Cardiac muscle cell (in vitro differentiated cells and primary cell): ENCODE results near the gene GJC2. TPM values are rescaled to one million over a fixed set of nuclear protein-coding genes. Genes with fewer than 3 reads are reported as not detected.

Experiments used
- DNase-seq, 2 donors: peaks; one replicate each; pipeline versions ENCODE4 v3.0.0 to v3.0.0-alpha.2; 2010 to 2017; ENCODE audit warnings: low read depth in 1 of 2, low spot score in 1 of 2
- H3K27ac ChIP-seq: fragments of 200-600 bp; sonication (generic); 2 replicates; pipeline ENCODE4 v1.5.1; 2016
- H3K27me3 ChIP-seq: fragments of 200-600 bp; sonication (generic); 2 replicates; pipeline ENCODE4 v1.6.0; 2016; ENCODE audit warnings: control low read depth
- H3K36me3 ChIP-seq: fragments of 200-600 bp; sonication (generic); 2 replicates; pipeline ENCODE4 v1.5.1; 2016; ENCODE audit warnings: control low read depth
- H3K4me1 ChIP-seq: fragments of 200-600 bp; sonication (generic); 2 replicates; pipeline ENCODE4 v1.8.1; 2017; ENCODE audit warnings: low read depth, mild to moderate bottlenecking, mixed run types
- H3K4me3 ChIP-seq: fragments of 200-600 bp; sonication (generic); 2 replicates; pipeline ENCODE4 v1.5.1; 2016; ENCODE audit warnings: mild to moderate bottlenecking
- H3K9me3 ChIP-seq: fragments of 200-600 bp; sonication (generic); 2 replicates; pipeline ENCODE4 v1.5.1; 2017; ENCODE audit warnings: low read depth, mild to moderate bottlenecking, control low read depth
- polyA plus RNA-seq: library from polyadenylated mRNA; unstranded; fragments of >200 nt; fragmentation: Nextera tagmentation; extraction: Ambion mirVana; gene quantifications from 2 replicates; pipeline ENCODE4 v1.2.1, GENCODE V29; 2016
- total RNA-seq: library from RNA; depleted of rRNA; stranded (reverse); fragments of >200 nt; gene quantifications from 2 replicates; pipeline ENCODE4 v1.2.3, GENCODE V29; 2016
- TF ChIP-seq, protein P1 (sequence below): IDR thresholded peaks from 2 replicates; pipeline ENCODE4 v1.5.1; 2012; ENCODE audit warnings: low read depth, mild to moderate bottlenecking, low read length

The GJC2 gene
- total RNA-seq (0.51 and 0.88 TPM in 2 replicates), polyA plus RNA-seq (0.10 and 0.13 TPM in 2 replicates)

DNA sequence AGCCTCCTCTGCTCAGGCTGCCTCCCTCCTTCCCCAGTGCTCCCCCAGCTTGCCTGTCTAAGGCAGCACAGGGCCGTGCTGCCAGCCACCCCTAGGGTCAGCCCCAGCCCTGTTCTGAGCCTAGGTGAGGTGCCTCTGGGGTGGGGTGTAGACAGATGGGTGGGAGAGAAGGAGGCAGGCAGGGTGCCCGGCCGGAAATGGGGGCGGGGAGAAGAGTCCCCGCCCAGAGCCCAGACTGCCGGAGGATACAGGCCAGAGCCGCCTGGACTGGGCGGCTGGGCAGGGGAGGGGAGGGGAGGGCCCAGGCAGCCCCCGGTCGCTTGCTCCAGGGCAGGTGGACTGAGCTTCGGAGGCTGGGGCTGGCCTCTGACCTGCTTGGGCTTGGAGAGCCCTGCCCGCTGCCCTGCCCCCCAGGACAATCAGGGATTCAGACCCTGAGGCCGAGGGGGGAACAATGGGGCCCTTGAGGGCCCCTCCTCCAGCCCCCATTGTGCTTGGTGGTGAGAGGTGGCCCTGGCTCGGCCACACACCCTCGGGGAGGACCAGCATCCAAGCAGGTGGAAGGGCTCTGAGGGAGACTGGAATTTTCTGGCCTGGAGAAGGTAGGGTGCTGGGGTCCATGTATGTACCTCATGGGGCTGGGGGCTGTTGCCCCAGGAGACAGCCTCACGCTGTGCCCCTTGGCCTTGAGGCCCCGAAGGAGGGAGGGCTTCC lies at the start of gene GJC2:
GJC2 (plus strand) TSS at position 525 of the 714 bp plus-strand sequence. CDS start 7,829 bp downstream, outside the sequence.
- Histone ChIP-seq H3K4me3 (no peak within 1 kb of the TSS), H3K27ac (peak within 1 kb of the TSS; percentile 34)

DNA sequence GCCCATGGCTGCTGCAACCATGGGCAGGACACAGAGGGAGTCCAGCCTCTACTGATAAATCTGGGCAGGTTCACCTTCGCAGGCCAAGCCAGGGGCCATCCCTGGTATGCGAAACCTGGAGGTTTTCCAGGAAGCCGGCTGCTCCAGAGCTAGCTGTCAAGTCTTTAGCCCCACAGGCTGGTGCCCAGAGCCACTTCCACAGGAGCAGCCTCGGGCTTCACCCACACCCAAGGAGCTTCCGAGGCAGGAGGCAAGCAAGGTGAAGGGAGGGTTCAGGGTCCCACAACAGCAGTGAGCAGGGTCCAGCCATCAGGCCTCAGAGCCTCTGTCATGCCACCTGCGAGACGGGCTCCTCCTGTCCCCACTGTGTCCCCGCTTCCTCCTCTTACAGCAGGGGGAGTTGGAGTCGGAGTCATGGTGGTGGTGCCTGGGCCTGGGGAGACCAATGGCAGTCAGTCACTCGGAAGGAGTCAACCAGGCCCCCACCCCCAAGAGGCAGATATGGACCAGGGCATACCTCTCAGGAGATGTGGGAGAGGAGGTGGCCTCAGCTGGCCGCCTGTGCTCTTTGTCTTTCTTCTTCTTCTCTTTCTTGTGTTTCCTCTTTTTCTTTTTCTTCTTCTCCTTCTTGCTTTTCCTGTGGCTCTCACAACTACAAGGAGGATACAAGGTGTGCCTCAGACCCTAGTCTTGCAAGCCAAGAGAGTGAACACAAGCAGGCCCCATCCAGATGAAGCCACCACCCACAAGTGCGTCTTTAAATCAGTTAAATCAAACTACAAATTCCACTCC lies 48.7 kb upstream of the GJC2 start:
- no peak overlapping the region for H3K4me3 ChIP-seq

More for the DNA sequence above, at the start of gene GJC2:
- Histone ChIP-seq H3K9me3 (no peaks in the 10 kb centered on the region), H3K27me3 (no peaks in the 10 kb centered on the region), H3K36me3 (no peaks in the 10 kb centered on the region), H3K4me1 (no peaks in the 10 kb centered on the region)
- TF ChIP-seq, protein P1, sequence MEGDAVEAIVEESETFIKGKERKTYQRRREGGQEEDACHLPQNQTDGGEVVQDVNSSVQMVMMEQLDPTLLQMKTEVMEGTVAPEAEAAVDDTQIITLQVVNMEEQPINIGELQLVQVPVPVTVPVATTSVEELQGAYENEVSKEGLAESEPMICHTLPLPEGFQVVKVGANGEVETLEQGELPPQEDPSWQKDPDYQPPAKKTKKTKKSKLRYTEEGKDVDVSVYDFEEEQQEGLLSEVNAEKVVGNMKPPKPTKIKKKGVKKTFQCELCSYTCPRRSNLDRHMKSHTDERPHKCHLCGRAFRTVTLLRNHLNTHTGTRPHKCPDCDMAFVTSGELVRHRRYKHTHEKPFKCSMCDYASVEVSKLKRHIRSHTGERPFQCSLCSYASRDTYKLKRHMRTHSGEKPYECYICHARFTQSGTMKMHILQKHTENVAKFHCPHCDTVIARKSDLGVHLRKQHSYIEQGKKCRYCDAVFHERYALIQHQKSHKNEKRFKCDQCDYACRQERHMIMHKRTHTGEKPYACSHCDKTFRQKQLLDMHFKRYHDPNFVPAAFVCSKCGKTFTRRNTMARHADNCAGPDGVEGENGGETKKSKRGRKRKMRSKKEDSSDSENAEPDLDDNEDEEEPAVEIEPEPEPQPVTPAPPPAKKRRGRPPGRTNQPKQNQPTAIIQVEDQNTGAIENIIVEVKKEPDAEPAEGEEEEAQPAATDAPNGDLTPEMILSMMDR: no peak
- peak; percentile 36 to 53 for DNase-seq

DNA sequence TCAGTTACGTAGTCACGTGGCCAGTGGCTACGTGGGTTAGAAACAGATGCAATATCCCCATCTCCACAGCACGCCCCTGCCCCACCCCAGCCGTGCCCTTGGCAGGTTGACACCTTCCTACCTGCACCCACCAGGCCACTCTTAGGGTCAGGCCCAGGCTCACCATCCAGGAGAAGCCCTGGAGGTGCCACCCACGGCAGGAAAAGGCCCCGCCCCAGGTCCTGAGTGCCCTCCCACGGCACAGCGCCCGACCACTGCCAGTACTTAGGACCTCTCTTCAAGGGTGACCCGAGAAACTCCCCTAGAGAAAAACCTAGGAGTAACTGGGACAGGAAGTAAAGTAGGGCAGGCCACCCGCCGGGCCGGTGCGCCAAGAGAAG lies 48.1 kb upstream of the GJC2 start:
- Histone ChIP-seq H3K9me3 (no peaks in the 10 kb centered on the region), H3K27me3 (no peaks in the 10 kb centered on the region), H3K36me3 (peaks cover 27% of the 10 kb centered on the region), H3K4me1 (no peaks in the 10 kb centered on the region), H3K4me3 (peak overlapping the region; percentile 92), H3K27ac (no peak overlapping the region)
- TF ChIP-seq, protein P1: no peak
- DNase-seq: no peak

More for the DNA sequence above, 48.7 kb upstream of the GJC2 start:
- no peak for DNase-seq
- peaks cover 27% of the 10 kb centered on the region for H3K36me3 ChIP-seq
- no peaks in the 10 kb centered on the region for H3K9me3 ChIP-seq
- H3K27me3 ChIP-seq: no peaks in the 10 kb centered on the region
- H3K4me1 ChIP-seq: no peaks in the 10 kb centered on the region
- TF ChIP-seq, protein P1: no peak
- no peak overlapping the region for H3K27ac ChIP-seq

DNA sequence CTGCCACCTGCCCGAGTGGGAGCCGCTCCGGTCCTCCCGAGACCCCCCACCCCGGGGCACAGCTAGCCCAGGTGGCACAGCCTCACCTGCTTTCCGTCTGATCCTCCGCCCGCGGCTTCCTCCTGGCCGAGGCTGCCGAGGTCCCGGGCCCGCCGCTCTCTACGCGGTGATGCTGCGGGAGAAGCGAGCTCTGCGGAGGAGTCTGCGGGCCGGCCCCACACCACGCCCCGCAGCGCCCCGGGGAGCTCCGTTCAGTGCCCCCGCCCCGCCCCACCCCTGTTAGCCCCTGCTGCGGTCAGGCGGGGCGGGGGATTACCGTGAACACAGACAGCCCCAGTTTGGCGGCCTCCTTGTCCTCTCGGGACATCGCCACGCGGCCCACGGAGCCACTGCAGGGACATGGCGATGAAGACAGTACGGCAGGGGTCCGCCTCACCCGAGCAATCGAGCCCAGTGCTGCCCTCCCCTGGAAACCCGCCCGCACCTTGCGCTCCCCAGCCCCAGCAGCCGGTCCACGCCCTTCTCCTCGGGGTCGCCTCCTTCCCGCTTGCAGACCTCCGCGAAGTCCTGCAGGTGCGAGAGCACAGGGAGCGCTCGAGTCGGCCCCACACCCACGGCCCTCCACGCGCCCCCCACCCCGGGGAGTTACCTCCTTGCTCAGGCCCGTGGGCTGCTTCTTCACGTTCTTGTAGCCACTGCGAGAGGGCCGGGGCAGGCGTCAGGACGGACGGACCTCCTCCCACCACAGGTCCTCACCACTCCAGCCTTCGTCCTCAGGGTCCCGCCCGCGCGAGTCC lies 47.5 kb upstream of the GJC2 start:
- TF ChIP-seq, protein P1: peak; percentile 15
- peak overlapping the region; percentile 92 for H3K4me3 ChIP-seq
- no peaks in the 10 kb centered on the region for H3K4me1 ChIP-seq
- H3K9me3 ChIP-seq: no peaks in the 10 kb centered on the region
- peaks cover 30% of the 10 kb centered on the region for H3K36me3 ChIP-seq
- no peaks in the 10 kb centered on the region for H3K27me3 ChIP-seq
- DNase-seq: peak; percentile 30 to 51
- peak overlapping the region; percentile 90 for H3K27ac ChIP-seq
